Embryonic facial prominence (tissue), 1 donor: ENCODE measurements around the gene TOPORS.
A peak's percentile ranks its signal among the peaks of the same experiment; 100 is the strongest.
"Not testable (repeated sequence)": the region's sequence is repeated elsewhere in the genome, so short reads cannot be mapped to it uniquely, and the experiment has no call there.

Source experiments
- DNase-seq: peaks from one replicate; pipeline ENCODE4 v3.0.0-alpha.2; 2016; ENCODE audit errors: extremely low spot score

TOPORS gene

GRCh38 chr9:32552172-32552872, at the start of gene TOPORS, which contains the start of gene SMIM27:
TOPORS (minus strand) TSS chr9:32552586; CDS start chr9:32552436, 150 bp downstream.
SMIM27 (plus strand) TSS chr9:32552327; CDS start chr9:32552435, 108 bp downstream.
- peak; percentile 95 for DNase-seq

GRCh38 chr9:32599021-32599420, 46.6 kb upstream of the TOPORS start:
- DNase-seq, result not testable (repeated sequence)

GRCh38 chr9:32596936-32597335, 44.5 kb upstream of the TOPORS start:
- no peak for DNase-seq

- DNase-seq, result no peak
Measured at GRCh38 chr9:32596096-32596865, 43.9 kb upstream of the TOPORS start.

- no peak for DNase-seq
Measured at GRCh38 chr9:32590898-32591297, 38.5 kb upstream of the TOPORS start.

- no peak for DNase-seq
Measured at GRCh38 chr9:32590476-32590875, 38.1 kb upstream of the TOPORS start.

GRCh38 chr9:32589083-32589723, 36.8 kb upstream of the TOPORS start:
- no peak for DNase-seq

GRCh38 chr9:32587901-32588300, 35.5 kb upstream of the TOPORS start:
- DNase-seq, result no peak

GRCh38 chr9:32584784-32585183, 32.4 kb upstream of the TOPORS start:
- DNase-seq, result no peak

GRCh38 chr9:32581512-32582143, 29.2 kb upstream of the TOPORS start:
- DNase-seq, result no peak

GRCh38 chr9:32580631-32581300, 28.4 kb upstream of the TOPORS start:
- DNase-seq, result no peak

GRCh38 chr9:32579706-32580331, 27.4 kb upstream of the TOPORS start:
- DNase-seq, result peak; percentile 11

- DNase-seq, result no peak
Measured at GRCh38 chr9:32578976-32579375, 26.6 kb upstream of the TOPORS start.

- no peak for DNase-seq
Measured at GRCh38 chr9:32577316-32577715, 24.9 kb upstream of the TOPORS start.

- DNase-seq, result no peak
Measured at GRCh38 chr9:32574858-32575257, 22.5 kb upstream of the TOPORS start.

- no peak for DNase-seq
Measured at GRCh38 chr9:32573821-32574220, 21.4 kb upstream of the TOPORS start.

GRCh38 chr9:32572900-32573523, 20.6 kb upstream of the TOPORS start, which contains the start of gene NDUFB6:
NDUFB6 (minus strand) TSS chr9:32573159; CDS start chr9:32573060, 99 bp downstream.
- peak; percentile 96 for DNase-seq

- peak; percentile 13 for DNase-seq
Measured at GRCh38 chr9:32571969-32572899, 19.8 kb upstream of the TOPORS start.

- no peak for DNase-seq
Measured at GRCh38 chr9:32570262-32570661, 17.9 kb upstream of the TOPORS start.
